HG03439 (cell line): ENCODE measurements around the gene PRF1.
"Not testable (repeated sequence)": the region's sequence is repeated elsewhere in the genome, so short reads cannot be mapped to it uniquely, and the experiment has no call there.

ENCODE experiments used
- ATAC-seq: cut with Tn5 transposase; IDR thresholded peaks from one replicate; pipeline ENCODE4 v1.9.1; 2021; ENCODE audit warnings: mild to moderate bottlenecking, moderate library complexity; ENCODE audit not compliant: unreplicated experiment

The PRF1 gene

DNA sequence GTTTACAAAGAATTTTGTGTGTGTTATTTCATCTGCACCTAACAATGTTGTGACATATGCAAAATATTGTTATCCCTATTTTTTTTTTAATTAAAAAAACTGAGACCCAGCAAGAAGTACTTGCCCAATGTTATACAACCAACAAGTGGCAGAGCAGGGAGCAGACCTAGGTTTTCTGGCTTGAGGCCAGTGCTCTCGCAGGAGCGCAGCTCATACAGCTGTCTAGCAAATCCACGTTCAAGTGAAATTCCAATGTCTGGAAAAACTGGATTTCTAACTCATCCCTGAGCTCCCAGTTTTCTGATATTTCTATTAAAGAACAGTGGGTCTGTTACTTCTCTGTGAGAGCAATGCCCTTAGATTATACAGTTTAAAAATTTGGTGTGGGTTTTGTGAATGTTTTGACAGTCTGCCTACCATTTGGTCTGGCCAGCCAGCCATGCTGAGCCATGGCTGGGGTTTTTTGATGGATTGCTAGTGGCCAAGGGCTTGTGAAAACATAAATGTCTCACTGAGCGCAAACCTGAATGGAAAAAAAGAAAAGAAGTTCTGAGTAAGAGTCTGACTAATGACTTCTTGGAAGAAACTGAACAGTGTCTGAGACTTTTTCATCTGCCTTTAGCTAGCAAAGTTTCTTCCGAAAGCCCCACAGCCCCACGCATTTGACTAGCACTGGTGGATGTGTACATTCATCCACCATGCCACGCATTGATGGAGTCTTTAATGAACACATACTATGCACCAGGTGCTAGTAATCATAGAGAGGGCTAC lies 15.4 kb upstream of the PRF1 start:
- ATAC-seq = no peak

- no peak for ATAC-seq
Measured at GRCh38 chr10:70616761-70617160, 14.2 kb upstream of the PRF1 start.

DNA sequence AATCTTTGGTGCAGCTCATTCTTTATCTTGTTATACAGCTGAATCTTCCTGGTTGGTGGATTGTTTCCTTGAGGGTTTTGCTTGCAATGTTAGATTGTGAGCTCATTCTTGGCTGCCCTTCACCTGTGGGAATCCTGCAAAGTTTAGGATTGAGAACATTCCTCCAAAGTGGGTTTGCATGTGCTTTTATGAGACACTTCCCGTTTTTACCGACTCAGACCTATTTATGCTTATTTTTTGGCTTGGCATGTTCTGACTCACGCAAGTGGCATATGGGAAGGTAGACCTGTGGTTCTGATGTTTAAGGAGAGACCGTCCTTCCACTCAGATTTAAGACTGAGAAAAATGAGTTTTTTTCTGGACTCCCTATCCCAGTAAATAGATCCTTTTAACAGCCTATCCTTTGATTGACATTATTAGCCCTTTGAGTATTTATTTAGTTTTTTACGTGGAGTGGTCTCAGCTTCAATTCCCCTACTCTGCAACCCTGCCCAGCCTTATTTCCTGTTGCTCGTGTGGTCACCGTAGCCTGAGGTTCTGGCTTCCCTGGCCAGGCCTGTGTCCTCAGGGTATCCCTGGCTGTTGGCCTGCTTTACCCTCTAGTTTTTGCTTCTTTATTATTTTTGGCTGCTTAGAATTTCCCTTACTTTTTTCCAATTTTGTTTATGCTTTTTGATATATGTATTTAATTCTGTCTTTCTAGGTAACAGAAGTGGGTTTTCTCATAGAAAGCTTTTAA lies 13.4 kb upstream of the PRF1 start:
- ATAC-seq = no peak

DNA sequence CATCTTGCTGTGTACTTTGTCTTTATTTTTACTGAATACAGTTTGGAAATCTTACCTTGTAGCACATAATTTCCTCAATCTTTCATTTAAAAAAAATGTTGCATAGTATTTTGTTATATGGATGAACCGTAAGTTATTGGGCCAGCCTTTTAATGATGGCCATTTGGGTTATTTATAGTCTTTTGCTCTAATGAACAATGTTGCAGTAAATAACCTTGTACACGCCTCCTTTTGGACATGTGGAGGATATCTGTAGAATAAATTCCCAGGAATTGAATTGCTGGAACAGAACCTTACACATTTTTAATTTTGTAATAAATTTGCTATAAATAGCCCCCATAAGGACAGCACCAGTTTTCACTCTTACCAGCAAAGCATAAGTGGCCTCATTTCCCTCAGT lies 12.7 kb upstream of the PRF1 start:
- no peak for ATAC-seq

DNA sequence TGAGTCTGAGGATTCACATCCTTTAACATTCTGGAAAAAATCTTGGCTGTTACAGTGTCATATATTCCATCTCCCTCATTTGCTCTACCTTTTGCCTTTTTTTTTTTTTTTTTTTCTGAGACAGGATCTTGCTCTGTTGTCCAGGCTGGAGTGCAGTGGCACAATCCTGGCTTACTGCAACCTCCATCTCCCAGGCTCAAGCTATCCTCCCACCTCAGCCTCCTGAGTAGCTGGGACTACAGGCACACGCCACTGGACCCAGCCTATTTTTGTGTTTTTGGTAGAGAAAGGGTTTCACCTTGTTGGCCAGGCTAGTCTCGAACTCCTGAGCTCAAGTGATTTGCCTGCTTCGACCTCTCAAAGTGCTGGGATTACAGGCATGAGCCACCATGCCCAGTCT lies 11.8 kb upstream of the PRF1 start:
- not testable (repeated sequence) for ATAC-seq

DNA sequence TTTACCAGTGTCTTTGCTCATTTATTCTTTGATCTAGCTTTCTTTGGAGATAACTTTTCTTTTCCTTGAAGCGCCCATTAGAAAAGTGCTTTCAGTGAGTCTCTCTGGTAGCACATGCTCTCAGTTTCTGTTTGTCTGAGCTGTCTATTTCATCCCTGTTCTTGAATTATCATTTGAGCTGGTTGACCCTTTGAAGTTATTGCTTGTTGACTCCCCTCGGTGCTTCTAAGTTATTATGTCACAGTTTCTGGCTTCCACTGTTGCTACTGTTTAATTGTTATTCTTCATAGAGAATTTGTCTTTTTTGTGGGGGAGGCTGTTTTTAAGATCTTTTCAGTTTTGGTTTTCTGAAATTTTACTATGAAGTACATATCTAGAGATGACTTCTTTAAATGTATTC lies 11.4 kb upstream of the PRF1 start:
- ATAC-seq = no peak

- no peak for ATAC-seq
Measured at GRCh38 chr10:70607936-70608335, 5.4 kb upstream of the PRF1 start.

- no peak for ATAC-seq
Measured at GRCh38 chr10:70605161-70605560, 2.6 kb upstream of the PRF1 start.

- ATAC-seq = no peak
Measured at GRCh38 chr10:70604106-70604505, 1.6 kb upstream of the PRF1 start.

- no peak for ATAC-seq
Measured at GRCh38 chr10:70603449-70603801, 884 bp upstream of the PRF1 start.

- ATAC-seq = no peak
Measured at GRCh38 chr10:70601746-70602145, 795 bp downstream of the PRF1 start.

- no peak for ATAC-seq
Measured at GRCh38 chr10:70600512-70601395, 1.8 kb downstream of the PRF1 start.

DNA sequence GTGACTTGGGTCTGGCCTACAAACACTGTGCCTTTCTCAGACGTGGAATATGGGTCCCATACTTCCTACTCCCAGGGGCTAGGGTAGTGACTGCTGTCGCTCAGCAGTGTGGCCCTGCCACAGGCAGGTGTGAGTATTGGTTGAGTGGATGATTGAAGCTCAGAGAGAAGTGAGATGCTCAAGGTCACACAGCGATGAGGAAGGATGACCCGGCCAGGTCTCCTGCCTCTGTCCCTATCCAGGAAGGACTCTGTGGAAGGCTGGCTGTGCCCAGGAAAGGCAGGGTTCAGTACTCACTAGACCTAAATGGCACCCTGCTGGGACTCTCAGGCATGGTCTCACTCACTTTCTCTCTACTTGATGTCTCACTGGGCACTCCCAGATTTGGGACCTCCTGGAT lies 2.8 kb downstream of the PRF1 start:
- no peak for ATAC-seq

DNA sequence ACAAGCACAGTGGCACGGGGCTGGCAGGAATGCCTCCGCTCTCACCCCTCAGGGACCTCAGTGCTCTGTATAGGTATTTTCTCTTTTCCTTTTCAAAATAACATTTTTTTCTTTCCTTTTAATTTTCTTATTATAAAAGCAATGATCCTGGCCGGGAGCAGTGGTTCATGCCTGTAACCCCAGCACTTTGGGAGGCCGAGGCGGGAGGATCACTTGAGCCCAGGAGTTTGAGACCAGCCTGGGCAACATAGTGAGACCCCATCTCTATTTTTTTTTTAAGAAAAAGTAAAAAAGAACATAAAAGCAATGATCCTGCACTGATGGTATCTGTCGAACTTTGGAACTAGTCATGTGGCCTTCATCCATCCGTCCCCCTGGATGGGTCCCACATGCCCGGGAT lies 3.2 kb downstream of the PRF1 start:
- no peak for ATAC-seq

- ATAC-seq = no peak
Measured at GRCh38 chr10:70598857-70599295, 3.7 kb downstream of the PRF1 start.

DNA sequence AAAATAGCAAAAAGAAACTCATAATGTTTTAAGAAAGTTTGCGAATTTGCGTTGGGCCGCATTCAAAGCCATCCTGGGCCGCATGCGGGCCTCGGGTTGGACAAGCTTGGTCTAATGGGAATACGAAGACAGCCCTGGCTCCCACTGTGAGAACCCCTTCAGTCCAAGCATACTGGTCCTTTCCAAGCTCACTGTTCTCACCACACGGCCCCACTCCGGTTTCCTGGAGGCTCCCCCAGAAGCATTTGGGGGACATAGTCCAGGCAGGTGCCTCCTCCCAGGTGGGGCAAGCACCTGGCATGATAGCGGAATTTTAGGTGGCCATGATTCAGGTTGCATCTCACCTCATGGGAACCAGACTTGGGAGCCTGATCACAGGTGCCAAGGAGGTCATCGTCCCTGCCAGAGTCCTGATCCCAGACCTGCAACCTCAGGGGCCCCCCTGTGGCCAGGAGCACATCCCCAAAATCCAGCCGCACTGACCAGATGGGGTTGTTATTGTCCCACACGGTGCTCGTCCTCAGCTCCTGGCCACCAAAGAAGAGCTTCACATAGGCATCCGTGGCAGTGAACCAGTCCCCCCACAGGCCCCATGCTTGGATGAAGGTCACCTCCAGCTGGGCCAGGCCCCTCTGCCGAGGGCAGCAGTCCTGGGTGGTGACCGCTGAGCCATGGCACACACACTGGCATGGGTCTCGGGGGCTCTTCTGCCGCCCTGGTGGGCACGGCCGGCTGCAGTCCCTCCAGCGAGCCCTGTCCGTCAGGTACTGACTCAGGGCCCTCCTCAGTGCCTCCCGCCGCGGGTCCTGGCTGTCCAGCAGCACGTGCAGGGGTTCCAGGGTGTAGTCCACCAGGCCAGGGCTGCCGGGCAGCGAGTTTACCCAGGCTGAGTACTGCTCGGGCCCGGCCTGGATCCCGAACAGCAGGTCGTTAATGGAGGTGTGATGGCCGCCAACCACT lies 4.4 kb downstream of the PRF1 start:
- no peak for ATAC-seq

GRCh38 chr10:70596860-70597809 lies 5.4 kb downstream of the PRF1 start:
- no peak for ATAC-seq

DNA sequence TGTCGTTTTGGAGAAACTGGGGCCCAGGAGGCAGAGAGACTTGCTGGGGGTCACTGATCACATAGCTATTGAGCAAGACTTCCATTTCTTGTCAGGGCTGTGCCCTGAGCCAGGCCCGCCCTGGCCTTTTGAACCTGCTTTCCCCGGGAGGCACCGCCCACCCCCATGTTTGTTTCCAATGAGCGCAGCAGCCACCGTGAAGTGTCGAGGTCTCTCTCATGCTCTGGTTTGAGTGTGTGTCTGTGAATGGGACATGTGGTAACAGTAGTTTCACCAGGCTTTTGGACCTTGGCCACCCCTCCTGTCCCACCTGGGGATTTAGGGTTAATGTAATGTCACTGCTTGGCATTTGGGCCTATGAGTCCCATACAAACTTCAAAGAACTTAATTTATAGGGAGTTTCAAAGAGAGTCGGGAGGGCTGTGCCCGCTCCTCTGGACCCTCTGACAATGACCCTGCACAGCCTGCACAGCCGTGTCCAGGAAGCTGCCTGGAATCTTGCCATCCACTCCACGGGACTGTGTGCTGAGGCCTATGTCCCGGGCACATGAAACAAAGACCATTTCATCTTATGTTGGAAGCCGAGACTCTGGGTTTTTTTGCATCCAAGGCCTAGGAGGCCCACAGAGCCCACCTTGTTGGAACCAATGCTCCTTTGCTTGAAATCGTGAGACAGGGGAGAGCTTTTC lies 6.3 kb downstream of the PRF1 start:
- no peak for ATAC-seq

GRCh38 chr10:70595566-70596016 lies 7.0 kb downstream of the PRF1 start:
- ATAC-seq = no peak
